Panc1 (cell line): ENCODE measurements around the gene CDK14. TPM values are rescaled to one million over a fixed set of nuclear protein-coding genes. Genes with fewer than 3 reads are reported as not detected.
A peak's percentile ranks its signal among the peaks of the same experiment; 100 is the strongest.

Source experiments
- ATAC-seq: fragments of 200-7000 bp; cut with Tn5 transposase; 2 replicates; pipeline ENCODE4 v1.9.1; 2020; ENCODE audit warnings: mild to moderate bottlenecking, moderate library complexity
- BruUV-seq: library from RNA; stranded (reverse); fragments of 400-500 nt; replicated peaks from 2 replicates; lab custom pipeline; 2021; lab: Mats Ljungman, UMichigan
- CTCF ChIA-PET: fragments of 300-600 bp; sonication (Branson Sonifier 250); formaldehyde crosslinking; loops from one replicate; lab custom pipeline; 2022; ENCODE audit warnings: antibody characterized with exemption; lab: Charles Lee
- POLR2A ChIA-PET: fragments of 300-600 bp; sonication (Branson Sonifier 250); formaldehyde crosslinking; loops from one replicate; lab custom pipeline; 2022; ENCODE audit warnings: antibody characterized with exemption; lab: Charles Lee
- DNase-seq: peaks from one replicate; pipeline ENCODE4 v3.0.0-alpha.2; 2010; ENCODE audit warnings: low read depth, low spot score
- H3K27ac ChIP-seq: 2 replicates; pipeline ENCODE4 v1.5.1; 2011; ENCODE audit warnings: mild to moderate bottlenecking, low read length, inconsistent platforms
- H3K27me3 ChIP-seq: fragments of 200-500 bp; sonication (Bioruptor generic); 2 replicates; pipeline ENCODE4 v1.6.0; 2014; ENCODE audit warnings: low read length, inconsistent platforms; ENCODE audit not compliant: control insufficient read depth, insufficient read depth
- H3K36me3 ChIP-seq: fragments of 200-500 bp; sonication (Bioruptor generic); 2 replicates; pipeline ENCODE4 v1.5.1; 2014; ENCODE audit warnings: inconsistent platforms, mild to moderate bottlenecking, low read length, moderate library complexity; ENCODE audit not compliant: control insufficient read depth, insufficient read depth
- H3K4me1 ChIP-seq: 2 replicates; pipeline ENCODE4 v1.5.1; 2011; ENCODE audit warnings: inconsistent platforms, mild to moderate bottlenecking, low read length, moderate library complexity; ENCODE audit not compliant: control insufficient read depth, insufficient read depth
- H3K4me3 ChIP-seq, 2 experiments: 2 replicates each; pipeline ENCODE4 v1.5.1; 2011 to 2012; ENCODE audit warnings: low read depth in 2 of 2, low read length in 2 of 2, mild to moderate bottlenecking in 2 of 2, inconsistent platforms in 1 of 2, moderate library complexity in 1 of 2
- H3K9me3 ChIP-seq: fragments of 200-500 bp; sonication (Bioruptor generic); 2 replicates; pipeline ENCODE4 v1.5.1; 2014; ENCODE audit warnings: low read depth, mild to moderate bottlenecking, inconsistent platforms, low read length, moderate library complexity; ENCODE audit not compliant: control insufficient read depth, insufficient read depth
- CTCF ChIP-seq: fragments of 450-650 bp; IDR thresholded peaks from 2 replicates; pipeline ENCODE4 v1.5.1; 2017; ENCODE audit warnings: mild to moderate bottlenecking
- POLR2AphosphoS5 ChIP-seq: IDR thresholded peaks from 2 replicates; pipeline ENCODE4 v1.6.1; 2012; ENCODE audit warnings: mild to moderate bottlenecking, low read depth, low read length, moderate library complexity
- REST ChIP-seq, 2 experiments: IDR thresholded peaks; 2 replicates each; pipeline ENCODE4 v1.6.1; 2011 to 2012; ENCODE audit warnings: low read depth in 2 of 2, control low read depth in 1 of 2, low read length in 1 of 2, mild to moderate bottlenecking in 1 of 2, moderate library complexity in 1 of 2; ENCODE audit not compliant: insufficient read depth in 1 of 2
- SIN3A ChIP-seq: IDR thresholded peaks from 2 replicates; pipeline ENCODE4 v1.6.1; 2012; ENCODE audit warnings: low read depth, mild to moderate bottlenecking, low read length, moderate library complexity, borderline replicate concordance; ENCODE audit not compliant: insufficient read depth
- TCF7L2 ChIP-seq: IDR thresholded peaks from 2 replicates; pipeline ENCODE4 v1.6.1; 2011; ENCODE audit warnings: mild to moderate bottlenecking, low read depth, low read length, inconsistent platforms
- in situ Hi-C: cut with HindIII; loops from 2 replicates; pipeline ENCODE4 v1.10.0; 2016; ENCODE audit warnings: low sequenced_read_pairs, low pct_unique_long_range_greater_than_20kb
- intact Hi-C: fragments of 100-400 bp; cut with micrococcal nuclease; formaldehyde crosslinking; loops from one replicate; pipeline ENCODE4 v1.10.0; 2022; ENCODE audit not compliant: unreplicated experiment
- total RNA-seq: library from RNA; stranded (reverse); gene quantifications from one replicate; pipeline ENCODE4 v1.2.1, GENCODE V29; 2021; ENCODE audit not compliant: unreplicated experiment

The CDK14 gene
- total RNA-seq, 1 experiment from 2014 or later = 3.0 TPM

DNA sequence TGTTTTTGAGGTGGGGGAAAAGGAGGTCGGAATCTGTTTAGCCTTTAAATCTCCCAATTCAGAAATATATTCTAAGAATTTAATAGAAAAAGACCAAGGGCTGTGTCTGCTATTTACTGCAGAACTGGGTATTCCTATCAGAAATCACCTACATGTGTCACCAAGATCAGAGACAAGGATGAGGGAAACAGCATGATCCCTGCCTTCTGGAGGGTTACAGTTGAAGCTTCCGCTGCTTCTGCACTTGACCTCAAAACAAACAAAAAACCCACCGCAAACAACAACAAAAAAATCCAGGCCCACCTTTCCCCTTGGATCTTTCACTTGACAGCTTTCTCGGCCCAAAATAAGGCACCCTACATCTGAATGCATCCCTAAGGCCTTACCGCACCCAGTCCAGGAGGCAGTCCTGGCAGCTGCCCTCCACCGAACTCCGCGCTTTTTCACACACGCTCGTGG, 750 bp upstream of the CDK14 start:
- no TSS peak for BruUV-seq
- POLR2A ChIA-PET = no interaction called here
- Histone ChIP-seq H3K4me3 (peak overlapping the region; percentile 53 to 55), H3K36me3 (no peaks in the 10 kb centered on the region), H3K9me3 (no peaks in the 10 kb centered on the region), H3K27ac (no peak overlapping the region), H3K4me1 (peaks cover 6% of the 10 kb centered on the region), H3K27me3 (peaks cover 12% of the 10 kb centered on the region)
- CTCF ChIA-PET = no interaction called here
- in situ Hi-C loops (no loop called here), intact Hi-C loops (no loop called here)
- peak; percentile 44 for ATAC-seq
- no peak for TF ChIP-seq SIN3A
- no peak for TF ChIP-seq TCF7L2
- no peak for TF ChIP-seq POLR2AphosphoS5
- no peak for TF ChIP-seq CTCF
- TF ChIP-seq REST (IDR thresholded peaks at IDR 0.05; ENCODE audit: insufficient read depth in 1 of 2, low read depth in 2 of 2, low read length in 1 of 2) = no peak
- no peak for DNase-seq

- H3K9me3 ChIP-seq = no peaks in the 10 kb centered on the region
- intact Hi-C loops (no loop called here), in situ Hi-C loops (no loop called here)
- TF ChIP-seq REST (IDR thresholded peaks at IDR 0.05; ENCODE audit: insufficient read depth in 1 of 2, low read depth in 2 of 2, low read length in 1 of 2) (no peak), POLR2AphosphoS5 (no peak), SIN3A (no peak), TCF7L2 (no peak), CTCF (no peak)
- BruUV-seq = no TSS peak
- peaks cover 14% of the 10 kb centered on the region for H3K27me3 ChIP-seq
- peaks cover 6% of the 10 kb centered on the region for H3K4me1 ChIP-seq
- ATAC-seq (peak; percentile 13; the same call in 1 of the 2 replicates), DNase-seq (no peak)
- POLR2A ChIA-PET = interaction anchor here (0.8 kb wide), 1 partner anchor 142 kb away, joined by 4 read pairs; no protein-coding TSS in a partner anchor
- CTCF ChIA-PET = interaction anchor here (0.7 kb wide), 1 partner anchor 493 kb away, joined by 3 read pairs; no protein-coding TSS in a partner anchor
- H3K27ac ChIP-seq = no peak overlapping the region
- peak overlapping the region; percentile 51 to 55 for H3K4me3 ChIP-seq
- no peaks in the 10 kb centered on the region for H3K36me3 ChIP-seq
Measured at GRCh38 chr7:90596671-90597562, 796 bp downstream of the CDK14 start.
